GM23248 (cell line): ENCODE results near the gene HSPBAP1.

Experiments used
- EZH2 ChIP-seq: fragments of 200-600 bp; sonication (generic); IDR thresholded peaks from 2 replicates; pipeline ENCODE4 v1.6.1; 2018; ENCODE audit warnings: antibody characterized with exemption, mild to moderate bottlenecking; ENCODE audit not compliant: insufficient read depth, poor library complexity, severe bottlenecking
- EZH2phosphoT487 ChIP-seq: fragments of 200-600 bp; sonication (generic); IDR thresholded peaks from 2 replicates; pipeline ENCODE4 v1.6.1; 2018; ENCODE audit warnings: antibody characterized with exemption, moderate library complexity, mild to moderate bottlenecking, low read depth; ENCODE audit not compliant: insufficient read depth

- TF ChIP-seq EZH2phosphoT487 (no peak), EZH2 (no peak)
Measured at GRCh38 chr3:122776675-122777468, 16.8 kb downstream of the HSPBAP1 start.
